HG02623 (cell line): ENCODE data around the gene ZNF418.
"Not testable (repeated sequence)": the region's sequence is repeated elsewhere in the genome, so short reads cannot be mapped to it uniquely, and the experiment has no call there.

ENCODE experiments used
- ATAC-seq: cut with Tn5 transposase; IDR thresholded peaks from one replicate; pipeline ENCODE4 v1.9.1; 2021; ENCODE audit warnings: moderate library complexity; ENCODE audit not compliant: unreplicated experiment

The ZNF418 gene

DNA sequence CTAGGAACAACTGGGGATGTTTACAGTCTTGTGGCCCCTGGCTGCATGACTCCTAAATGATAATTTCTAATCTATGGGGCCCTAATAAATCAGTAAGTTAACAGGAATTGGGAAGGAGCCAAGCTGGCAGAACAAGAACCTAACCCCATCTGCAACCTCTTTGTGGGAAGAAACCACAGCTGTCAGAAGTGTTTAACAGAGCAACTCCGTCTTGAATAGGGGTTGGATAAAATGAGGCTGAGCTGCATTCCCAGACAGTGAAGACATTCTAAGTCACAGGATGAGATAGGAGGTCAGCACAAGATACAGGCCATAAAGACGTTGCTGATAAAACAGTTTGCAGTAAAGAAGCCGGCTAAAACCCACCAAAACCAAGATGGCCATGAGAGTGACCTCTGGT, 44.5 kb downstream of the ZNF418 start:
- ATAC-seq = not testable (repeated sequence)

- ATAC-seq = no peak
Measured at GRCh38 chr19:57888560-57889231, 46.5 kb downstream of the ZNF418 start, which contains the start of gene ZNF814. Gene ZNF814 (minus strand): TSS chr19:57889037. CDS start chr19:57888802, 235 bp downstream.

DNA sequence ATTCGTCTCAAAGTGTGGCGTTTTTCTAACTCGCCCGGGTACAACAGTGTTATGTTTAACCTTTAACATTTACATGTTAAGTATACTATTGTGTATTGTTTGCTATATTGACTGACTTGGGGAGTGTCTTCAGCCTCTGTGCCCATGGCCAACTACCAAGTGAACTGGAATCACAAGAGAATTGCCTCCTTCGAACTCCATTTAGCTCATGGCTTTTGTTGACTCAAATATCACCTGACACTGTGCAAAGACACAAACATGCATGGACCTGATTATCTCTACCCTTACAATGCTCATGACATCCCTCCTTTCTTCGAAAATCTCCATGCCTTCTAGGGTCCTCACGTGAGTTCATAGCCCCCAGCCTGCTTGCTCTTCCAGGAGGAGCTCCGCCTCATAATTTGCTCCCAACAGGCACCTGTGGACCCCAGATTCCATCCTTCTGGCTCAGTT, 47.1 kb downstream of the ZNF418 start:
- ATAC-seq = no peak

- ATAC-seq = no peak
Measured at GRCh38 chr19:57887195-57887941, 47.8 kb downstream of the ZNF418 start.

DNA sequence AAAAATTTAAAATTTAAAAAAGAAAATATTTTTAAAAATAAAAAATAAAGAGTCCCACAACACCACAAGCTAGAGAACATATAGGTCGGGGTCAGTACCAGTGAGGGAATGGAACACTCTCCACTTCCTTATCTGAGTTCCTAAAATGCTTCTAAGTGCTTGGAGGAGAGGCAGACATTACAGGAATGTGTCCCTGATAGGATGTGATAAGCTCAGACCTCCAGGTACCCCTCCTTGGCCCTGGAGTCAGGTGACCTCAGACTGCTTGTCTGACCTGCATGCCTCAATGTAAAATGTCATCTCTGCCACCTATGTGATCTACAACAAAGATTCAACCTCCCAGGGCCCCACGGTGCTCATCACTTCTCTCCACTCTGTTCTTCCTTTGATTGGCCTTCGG, 49.2 kb downstream of the ZNF418 start:
- no peak for ATAC-seq

DNA sequence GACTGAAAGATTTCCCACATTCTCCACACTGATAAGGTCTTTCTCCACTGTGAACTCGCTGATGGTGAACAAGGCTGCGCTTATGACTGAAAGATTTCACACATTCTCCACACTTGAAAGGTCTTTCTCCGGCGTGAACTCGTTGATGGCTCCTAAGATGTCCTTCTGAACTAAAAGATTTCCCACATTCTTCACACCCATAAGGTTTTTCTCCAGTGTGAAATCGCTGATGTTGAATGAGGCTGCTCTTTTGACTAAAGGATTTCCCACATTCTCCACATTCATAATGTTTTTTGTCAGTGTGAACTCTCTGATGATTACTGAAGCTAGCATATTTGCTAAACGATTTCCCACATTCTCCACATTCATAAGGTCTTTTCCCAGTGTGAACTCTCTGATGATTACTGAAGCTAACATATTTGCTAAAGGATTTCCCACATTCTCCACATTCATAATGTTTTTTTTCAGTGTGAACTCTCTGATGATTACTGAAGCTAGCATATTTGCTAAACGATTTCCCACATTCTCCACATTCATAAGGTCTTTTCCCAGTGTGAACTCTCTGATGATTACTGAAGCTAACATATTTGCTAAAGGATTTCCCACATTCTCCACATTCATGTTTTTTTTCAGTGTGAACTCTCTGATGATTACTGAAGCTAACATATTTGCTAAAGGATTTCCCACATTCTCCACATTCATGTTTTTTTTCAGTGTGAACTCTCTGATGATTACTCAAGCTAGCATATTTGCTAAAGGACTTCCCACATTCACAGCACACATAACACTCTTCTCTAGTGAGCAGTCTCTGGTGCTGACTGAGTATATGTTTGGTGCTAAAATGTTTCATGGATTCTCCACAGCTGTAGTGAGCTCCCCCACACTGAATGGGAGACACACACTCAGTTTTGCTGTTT, 61.1 kb downstream of the ZNF418 start:
- ATAC-seq = not testable (repeated sequence)

DNA sequence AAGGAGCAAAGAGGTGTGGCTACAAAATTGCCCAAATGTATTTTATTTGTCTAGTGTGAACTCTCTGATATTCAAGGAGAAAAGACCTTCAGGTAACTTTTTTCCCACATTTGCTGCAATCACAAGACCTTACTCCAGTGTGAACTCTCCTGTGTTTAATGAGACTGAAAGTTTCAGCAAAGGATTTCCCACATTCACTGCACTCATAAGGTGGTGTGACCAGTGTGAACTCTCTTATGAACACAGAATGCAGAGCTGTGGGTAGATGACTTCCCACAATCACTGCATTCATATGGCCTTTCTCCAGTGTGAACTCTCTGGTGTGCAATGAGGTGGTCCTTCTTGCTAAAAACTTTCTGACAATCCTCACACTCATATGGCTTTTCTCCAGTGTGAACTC, 62.8 kb downstream of the ZNF418 start:
- ATAC-seq = no peak
